OCI-LY1 (cell line): Measurements from ENCODE around the gene CBLB.

Source experiments
- CTCF ChIP-seq: fragments of 200-600 bp; sonication (generic), shearing (Covaris generic); IDR thresholded peaks from 2 replicates; pipeline ENCODE4 v1.5.1; 2017; ENCODE audit warnings: mild to moderate bottlenecking, antibody characterized with exemption, low read length, moderate library complexity, mixed read lengths
- EZH2 ChIP-seq: fragments of 200-600 bp; sonication (generic), shearing (Covaris generic); IDR thresholded peaks from 2 replicates; pipeline ENCODE4 v1.8.0; 2017; ENCODE audit warnings: borderline replicate concordance, mixed run types, mild to moderate bottlenecking, antibody characterized with exemption, low read length, moderate library complexity, mixed read lengths

DNA sequence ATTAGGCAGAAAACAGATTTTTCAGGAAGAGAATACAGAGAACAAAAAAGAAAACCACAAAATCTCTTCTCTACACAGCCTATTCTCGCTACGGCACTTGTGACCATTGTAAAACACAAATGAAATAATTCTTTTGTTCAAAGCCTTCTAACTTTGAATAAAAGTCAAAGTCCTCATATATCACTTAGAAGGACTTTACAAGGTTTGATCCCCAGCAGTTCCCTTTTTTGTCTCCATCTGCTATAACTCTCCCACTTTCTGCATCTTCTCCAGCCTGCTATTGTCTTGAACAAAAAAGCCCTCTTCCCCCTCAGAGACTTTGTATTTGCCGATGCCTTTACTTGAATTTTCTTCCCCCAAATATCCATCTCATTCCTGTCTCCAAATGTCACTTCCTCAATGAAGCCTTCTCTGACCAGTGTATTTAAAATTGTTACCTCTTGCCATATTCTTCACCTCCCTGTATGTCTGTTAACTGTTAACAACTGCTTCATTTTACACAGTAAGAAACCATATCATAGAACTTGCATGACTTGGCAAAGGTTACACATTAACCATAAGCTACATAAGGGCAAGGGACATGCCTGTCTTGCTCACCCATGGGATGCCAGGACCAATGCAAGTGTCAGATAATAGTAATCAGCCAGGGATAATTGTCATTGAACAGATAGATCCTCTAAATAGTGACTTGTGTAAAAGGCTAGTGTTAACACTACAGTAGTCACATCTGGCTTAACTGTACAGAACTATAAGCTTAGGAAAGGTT is 122.4 kb downstream of the CBLB start:
- TF ChIP-seq CTCF (no peak), EZH2 (no peak)
